ENCODE data around the gene WDR26. TPM values are rescaled to one million over a fixed set of nuclear protein-coding genes. Genes with fewer than 3 reads are reported as not detected.

Gene WDR26
- total and polyA plus RNA-seq, 9 of the 15 experiments (the other 6 are each of a cell fraction or from before 2014, with no cell fraction given) = 11.5 to 66.0 (median 39.8) TPM

DNA sequence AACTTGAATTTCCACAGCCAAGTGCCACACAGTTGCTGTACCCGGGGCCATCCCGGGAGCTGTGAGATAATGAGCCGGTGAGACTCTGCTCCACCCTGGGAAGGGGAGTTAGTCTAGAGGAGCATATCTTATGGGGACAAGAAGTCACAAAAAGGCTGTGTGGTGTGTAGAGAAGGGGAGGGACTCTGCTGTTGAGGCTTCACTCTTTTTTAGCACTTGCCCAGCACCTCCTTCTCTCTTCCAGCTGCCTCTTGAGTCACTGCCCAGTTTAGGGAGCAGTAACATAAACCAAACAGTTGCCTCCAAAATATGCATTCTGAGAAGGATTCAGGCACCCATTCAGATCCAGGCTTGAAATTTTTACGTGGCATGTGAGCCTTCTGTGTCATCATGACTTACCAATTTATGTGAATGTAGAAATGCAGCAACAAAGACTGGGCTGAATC, 744 bp upstream of the WDR26 start (continued):
- TF ChIP-seq, protein P1, sequence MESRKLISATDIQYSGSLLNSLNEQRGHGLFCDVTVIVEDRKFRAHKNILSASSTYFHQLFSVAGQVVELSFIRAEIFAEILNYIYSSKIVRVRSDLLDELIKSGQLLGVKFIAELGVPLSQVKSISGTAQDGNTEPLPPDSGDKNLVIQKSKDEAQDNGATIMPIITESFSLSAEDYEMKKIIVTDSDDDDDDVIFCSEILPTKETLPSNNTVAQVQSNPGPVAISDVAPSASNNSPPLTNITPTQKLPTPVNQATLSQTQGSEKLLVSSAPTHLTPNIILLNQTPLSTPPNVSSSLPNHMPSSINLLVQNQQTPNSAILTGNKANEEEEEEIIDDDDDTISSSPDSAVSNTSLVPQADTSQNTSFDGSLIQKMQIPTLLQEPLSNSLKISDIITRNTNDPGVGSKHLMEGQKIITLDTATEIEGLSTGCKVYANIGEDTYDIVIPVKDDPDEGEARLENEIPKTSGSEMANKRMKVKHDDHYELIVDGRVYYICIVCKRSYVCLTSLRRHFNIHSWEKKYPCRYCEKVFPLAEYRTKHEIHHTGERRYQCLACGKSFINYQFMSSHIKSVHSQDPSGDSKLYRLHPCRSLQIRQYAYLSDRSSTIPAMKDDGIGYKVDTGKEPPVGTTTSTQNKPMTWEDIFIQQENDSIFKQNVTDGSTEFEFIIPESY (CRISPR knock-in tag; IDR thresholded peaks at IDR 0.05) = no peak
- TF ChIP-seq ETS2 (tag; IDR thresholded peaks at IDR 0.05; ENCODE audit: borderline replicate concordance, poor library complexity, severe bottlenecking) = no peak
- no peak for TF ChIP-seq ZNF384 (IDR thresholded peaks at IDR 0.05; ENCODE audit: low read depth, low read length)
- TF ChIP-seq EHMT2 (IDR thresholded peaks at IDR 0.05) = 0 out of 2 replicates have a peak, but pooled peaks have one; percentile 8
- no peak for TF ChIP-seq NBN (IDR thresholded peaks at IDR 0.05; ENCODE audit: low read depth)
- TF ChIP-seq SMARCA4 (IDR thresholded peaks at IDR 0.05) = no peak
- peak; percentile 52 for TF ChIP-seq ZFX (CRISPR knock-in tag; IDR thresholded peaks at IDR 0.05)
- TF ChIP-seq CHD2 (IDR thresholded peaks at IDR 0.05; ENCODE audit: low read depth, low read length) = no peak
- TF ChIP-seq PHB (CRISPR knock-in tag; IDR thresholded peaks at IDR 0.05) = no peak
- TF ChIP-seq LCOR (CRISPR knock-in tag; IDR thresholded peaks at IDR 0.05) = 0 out of 2 replicates have a peak, but pooled peaks have one; percentile 64
- no peak for TF ChIP-seq ETV6 (IDR thresholded peaks at IDR 0.05; ENCODE audit: borderline replicate concordance in 1 of 2, low read depth in 2 of 2, low read length in 1 of 2)
- no peak for TF ChIP-seq ETV6 (CRISPR knock-in tag; IDR thresholded peaks at IDR 0.05; ENCODE audit: borderline replicate concordance)
- peak; percentile 51; the same call in 1 of the 2 replicates for TF ChIP-seq MAFK (IDR thresholded peaks at IDR 0.05; ENCODE audit: low read length)
- peak in 1 of 2 experiments; percentile 15; a peak in 1 of 4 replicates for TF ChIP-seq NRF1 (conservative IDR thresholded peaks at IDR 0.05 in 1 of 2, IDR thresholded peaks at IDR 0.05 in 1 of 2)
- TF ChIP-seq, protein P2, sequence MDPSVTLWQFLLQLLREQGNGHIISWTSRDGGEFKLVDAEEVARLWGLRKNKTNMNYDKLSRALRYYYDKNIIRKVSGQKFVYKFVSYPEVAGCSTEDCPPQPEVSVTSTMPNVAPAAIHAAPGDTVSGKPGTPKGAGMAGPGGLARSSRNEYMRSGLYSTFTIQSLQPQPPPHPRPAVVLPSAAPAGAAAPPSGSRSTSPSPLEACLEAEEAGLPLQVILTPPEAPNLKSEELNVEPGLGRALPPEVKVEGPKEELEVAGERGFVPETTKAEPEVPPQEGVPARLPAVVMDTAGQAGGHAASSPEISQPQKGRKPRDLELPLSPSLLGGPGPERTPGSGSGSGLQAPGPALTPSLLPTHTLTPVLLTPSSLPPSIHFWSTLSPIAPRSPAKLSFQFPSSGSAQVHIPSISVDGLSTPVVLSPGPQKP (CRISPR knock-in tag; IDR thresholded peaks at IDR 0.05) = no peak
- no peak for TF ChIP-seq EP300 (IDR thresholded peaks at IDR 0.05; ENCODE audit: low read length)
- no peak for TF ChIP-seq GATA2 (CRISPR knock-in tag; IDR thresholded peaks at IDR 0.05)

Measured in K562 (cell line).